ENCODE data around the gene CDS1. TPM values are rescaled to one million over a fixed set of nuclear protein-coding genes. Genes with fewer than 3 reads are reported as not detected.

The CDS1 gene
- total RNA-seq, 1 experiment from 2014 or later: 1.7 TPM

- no peaks in the 10 kb centered on the region for H3K36me3 ChIP-seq (ENCODE audit: insufficient read depth, low read length, poor library complexity, severe bottlenecking)
- TF ChIP-seq, protein P1, sequence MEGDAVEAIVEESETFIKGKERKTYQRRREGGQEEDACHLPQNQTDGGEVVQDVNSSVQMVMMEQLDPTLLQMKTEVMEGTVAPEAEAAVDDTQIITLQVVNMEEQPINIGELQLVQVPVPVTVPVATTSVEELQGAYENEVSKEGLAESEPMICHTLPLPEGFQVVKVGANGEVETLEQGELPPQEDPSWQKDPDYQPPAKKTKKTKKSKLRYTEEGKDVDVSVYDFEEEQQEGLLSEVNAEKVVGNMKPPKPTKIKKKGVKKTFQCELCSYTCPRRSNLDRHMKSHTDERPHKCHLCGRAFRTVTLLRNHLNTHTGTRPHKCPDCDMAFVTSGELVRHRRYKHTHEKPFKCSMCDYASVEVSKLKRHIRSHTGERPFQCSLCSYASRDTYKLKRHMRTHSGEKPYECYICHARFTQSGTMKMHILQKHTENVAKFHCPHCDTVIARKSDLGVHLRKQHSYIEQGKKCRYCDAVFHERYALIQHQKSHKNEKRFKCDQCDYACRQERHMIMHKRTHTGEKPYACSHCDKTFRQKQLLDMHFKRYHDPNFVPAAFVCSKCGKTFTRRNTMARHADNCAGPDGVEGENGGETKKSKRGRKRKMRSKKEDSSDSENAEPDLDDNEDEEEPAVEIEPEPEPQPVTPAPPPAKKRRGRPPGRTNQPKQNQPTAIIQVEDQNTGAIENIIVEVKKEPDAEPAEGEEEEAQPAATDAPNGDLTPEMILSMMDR (conservative IDR thresholded peaks at IDR 0.05; ENCODE audit: low read depth, low read length): no peak
- TF ChIP-seq EZH2 (IDR thresholded peaks at IDR 0.05; ENCODE audit: borderline replicate concordance, low read depth, low read length, poor library complexity, severe bottlenecking): no peak
- no peaks in the 10 kb centered on the region for H3K4me1 ChIP-seq (ENCODE audit: insufficient read depth, low read length, poor library complexity, severe bottlenecking)
- no TSS peak for BruUV-seq (replicated peaks)
- ChIA-PET POLR2A (ENCODE audit: low non-redundant PET) (no interaction called here), CTCF (no interaction called here)
- no peak overlapping the region for H3K4me3 ChIP-seq (ENCODE audit: low read depth, low read length, poor library complexity, severe bottlenecking)
- DNase-seq (ENCODE audit: low spot score): no peak
- intact Hi-C loops (cut with micrococcal nuclease; ENCODE audit: unreplicated experiment): no loop called here
- H3K27ac ChIP-seq (ENCODE audit: low read depth, low read length, poor library complexity, severe bottlenecking): no peak overlapping the region
- no peaks in the 10 kb centered on the region for H3K9me3 ChIP-seq (ENCODE audit: low read depth, low read length, poor library complexity, severe bottlenecking)
- no peaks in the 10 kb centered on the region for H3K27me3 ChIP-seq (replicated peaks; ENCODE audit: insufficient read depth, low read depth, low read length, poor library complexity)
Measured at GRCh38 chr4:84565951-84566350, 17.0 kb upstream of the CDS1 start.

DNA sequence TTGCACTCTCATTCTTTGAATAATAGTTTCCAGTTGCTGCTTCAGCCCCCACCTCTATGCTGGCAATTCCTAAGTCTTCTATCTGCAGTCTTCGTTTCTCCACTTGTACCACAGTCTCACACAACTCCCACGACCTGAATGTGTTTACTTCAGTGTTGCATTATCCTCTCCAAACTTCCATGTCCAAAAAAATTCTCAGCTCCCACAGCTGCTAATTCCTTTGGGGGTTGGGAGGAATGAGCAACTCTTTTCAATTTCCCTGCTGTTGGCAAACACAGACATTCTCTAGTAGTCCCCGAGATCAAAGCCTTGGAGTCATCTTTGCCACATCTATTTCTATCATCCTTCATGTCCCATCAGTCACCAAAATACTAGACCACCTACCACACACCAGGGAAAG, 14.4 kb upstream of the CDS1 start:
- no TSS peak for BruUV-seq (replicated peaks)
- no peak overlapping the region for H3K4me3 ChIP-seq (ENCODE audit: low read depth, low read length, poor library complexity, severe bottlenecking)
- TF ChIP-seq EZH2 (IDR thresholded peaks at IDR 0.05; ENCODE audit: borderline replicate concordance, low read depth, low read length, poor library complexity, severe bottlenecking): no peak
- TF ChIP-seq, protein P1 (conservative IDR thresholded peaks at IDR 0.05; ENCODE audit: low read depth, low read length): no peak
- H3K9me3 ChIP-seq (ENCODE audit: low read depth, low read length, poor library complexity, severe bottlenecking): no peaks in the 10 kb centered on the region
- ChIA-PET POLR2A (ENCODE audit: low non-redundant PET) (no interaction called here), CTCF (no interaction called here)
- intact Hi-C loops (cut with micrococcal nuclease; ENCODE audit: unreplicated experiment): no loop called here
- H3K27ac ChIP-seq (ENCODE audit: low read depth, low read length, poor library complexity, severe bottlenecking): no peak overlapping the region
- no peak for DNase-seq (ENCODE audit: low spot score)
- no peaks in the 10 kb centered on the region for H3K27me3 ChIP-seq (replicated peaks; ENCODE audit: insufficient read depth, low read depth, low read length, poor library complexity)
- H3K36me3 ChIP-seq (ENCODE audit: insufficient read depth, low read length, poor library complexity, severe bottlenecking): no peaks in the 10 kb centered on the region
- no peaks in the 10 kb centered on the region for H3K4me1 ChIP-seq (ENCODE audit: insufficient read depth, low read length, poor library complexity, severe bottlenecking)

DNA sequence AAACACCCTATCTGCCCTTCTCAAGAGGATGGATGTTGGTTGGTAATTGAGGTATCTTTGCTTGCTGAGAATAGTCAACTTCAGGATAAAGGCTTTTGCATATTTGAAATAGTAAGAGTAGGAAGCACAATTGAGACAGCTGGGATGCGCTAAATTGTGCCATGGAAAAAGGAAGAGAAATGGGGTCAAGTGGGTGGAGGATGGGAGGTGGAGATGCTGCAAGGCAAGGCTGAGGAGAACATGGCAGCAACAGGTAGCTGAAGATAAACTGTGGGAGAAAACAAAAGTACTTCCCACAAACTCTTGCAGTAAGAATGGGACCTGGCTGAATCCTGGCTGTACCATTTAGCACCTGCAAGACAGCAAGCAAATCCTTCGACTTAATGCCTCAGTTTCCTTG, 13.9 kb upstream of the CDS1 start:
- no peak for TF ChIP-seq EZH2 (IDR thresholded peaks at IDR 0.05; ENCODE audit: borderline replicate concordance, low read depth, low read length, poor library complexity, severe bottlenecking)
- TF ChIP-seq, protein P1 (conservative IDR thresholded peaks at IDR 0.05; ENCODE audit: low read depth, low read length): no peak
- Histone ChIP-seq H3K9me3 (ENCODE audit: low read depth, low read length, poor library complexity, severe bottlenecking) (no peaks in the 10 kb centered on the region), H3K36me3 (ENCODE audit: insufficient read depth, low read length, poor library complexity, severe bottlenecking) (no peaks in the 10 kb centered on the region), H3K27ac (ENCODE audit: low read depth, low read length, poor library complexity, severe bottlenecking) (no peak overlapping the region), H3K27me3 (replicated peaks; ENCODE audit: insufficient read depth, low read depth, low read length, poor library complexity) (no peaks in the 10 kb centered on the region), H3K4me3 (ENCODE audit: low read depth, low read length, poor library complexity, severe bottlenecking) (no peak overlapping the region), H3K4me1 (ENCODE audit: insufficient read depth, low read length, poor library complexity, severe bottlenecking) (no peaks in the 10 kb centered on the region)
- CTCF ChIA-PET: no interaction called here
- POLR2A ChIA-PET (ENCODE audit: low non-redundant PET): no interaction called here
- no peak for DNase-seq (ENCODE audit: low spot score)
- BruUV-seq (replicated peaks): no TSS peak
- intact Hi-C loops (cut with micrococcal nuclease; ENCODE audit: unreplicated experiment): no loop called here
